ENCODE measurements around the gene ARAF. TPM values are rescaled to one million over a fixed set of nuclear protein-coding genes. Genes with fewer than 3 reads are reported as not detected.

Gene ARAF
- total RNA-seq, 4 donors from 2014 or later = 22.5 to 40.3 (median 31.2) TPM

- TF ChIP-seq CTCF (IDR thresholded peaks at IDR 0.05; ENCODE audit: low read depth) = no peak
Measured at GRCh38 chrX:47618923-47619485, 58.0 kb downstream of the ARAF start.

- no peak for TF ChIP-seq CTCF (IDR thresholded peaks at IDR 0.05; ENCODE audit: low read depth)
Measured at GRCh38 chrX:47619486-47620302, 58.7 kb downstream of the ARAF start, which contains the start of gene SYN1. TSS of gene SYN1 (minus strand) at chrX:47619857. CDS start at chrX:47619728, 129 bp downstream.

- TF ChIP-seq CTCF (IDR thresholded peaks at IDR 0.05; ENCODE audit: low read depth) = no peak
Measured at GRCh38 chrX:47620303-47620685, 59.3 kb downstream of the ARAF start.

Small RNAs within 50 kb of the gene (small RNA-seq; reads per million reads assigned to genes)
- gene MIR4769 = not detected

Other genes starting within 250 kb of the ARAF start
- not detected for gene ZNF157, start 190.6 kb upstream of the ARAF start, total RNA-seq
- gene ZNF41, start 78.0 kb upstream of the ARAF start, total RNA-seq = 10 to 100 TPM in 2 of 4 donors, 1 to 10 TPM in 2; 6.6 to 13.0 (median 9.4) TPM
- gene TIMP1, start 21.2 kb downstream of the ARAF start, total RNA-seq = 100 to 1,000 TPM in 2 of 4 donors, 10 to 100 TPM in 2; 31.5 to 245 (median 102) TPM
- under 1 TPM in 2 of 4 donors, not detected in 2; 0.19 to 0.33 TPM for gene SYN1, start 58.7 kb downstream of the ARAF start, total RNA-seq
- 10 to 100 TPM; 14.2 to 25.8 (median 22.0) TPM for gene CFP, start 68.7 kb downstream of the ARAF start, total RNA-seq
- 10 to 100 TPM; 12.3 to 22.0 (median 16.0) TPM for gene ELK1, start 89.4 kb downstream of the ARAF start, total RNA-seq
- gene UXT, start 98.0 kb downstream of the ARAF start, total RNA-seq = 100 to 1,000 TPM; 104 to 147 (median 136) TPM

Measured in subcutaneous adipose tissue (tissue), 4 donors.